Stimulated activated CD8-positive, alpha-beta memory T cell treated with anti-CD3 and anti-CD28 coated beads, Interleukin-7, amount 100 ng/mL, for 48 hours (primary cell): ENCODE data around the gene SPO11.

Experiments used
- DNase-seq, 2 donors: peaks; one replicate each; pipeline ENCODE4 v3.0.0-alpha.2; 2020; ENCODE audit warnings: low read depth in 1 of 2; ENCODE audit errors: extremely low read depth in 1 of 2

Gene SPO11, protein sequence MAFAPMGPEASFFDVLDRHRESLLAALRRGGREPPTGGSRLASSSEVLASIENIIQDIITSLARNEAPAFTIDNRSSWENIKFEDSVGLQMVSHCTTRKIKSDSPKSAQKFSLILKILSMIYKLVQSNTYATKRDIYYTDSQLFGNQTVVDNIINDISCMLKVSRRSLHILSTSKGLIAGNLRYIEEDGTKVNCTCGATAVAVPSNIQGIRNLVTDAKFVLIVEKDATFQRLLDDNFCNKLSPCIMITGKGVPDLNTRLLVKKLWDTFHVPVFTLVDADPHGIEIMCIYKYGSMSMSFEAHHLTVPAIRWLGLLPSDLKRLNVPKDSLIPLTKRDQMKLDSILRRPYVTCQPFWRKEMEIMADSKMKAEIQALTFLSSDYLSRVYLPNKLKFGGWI

DNA sequence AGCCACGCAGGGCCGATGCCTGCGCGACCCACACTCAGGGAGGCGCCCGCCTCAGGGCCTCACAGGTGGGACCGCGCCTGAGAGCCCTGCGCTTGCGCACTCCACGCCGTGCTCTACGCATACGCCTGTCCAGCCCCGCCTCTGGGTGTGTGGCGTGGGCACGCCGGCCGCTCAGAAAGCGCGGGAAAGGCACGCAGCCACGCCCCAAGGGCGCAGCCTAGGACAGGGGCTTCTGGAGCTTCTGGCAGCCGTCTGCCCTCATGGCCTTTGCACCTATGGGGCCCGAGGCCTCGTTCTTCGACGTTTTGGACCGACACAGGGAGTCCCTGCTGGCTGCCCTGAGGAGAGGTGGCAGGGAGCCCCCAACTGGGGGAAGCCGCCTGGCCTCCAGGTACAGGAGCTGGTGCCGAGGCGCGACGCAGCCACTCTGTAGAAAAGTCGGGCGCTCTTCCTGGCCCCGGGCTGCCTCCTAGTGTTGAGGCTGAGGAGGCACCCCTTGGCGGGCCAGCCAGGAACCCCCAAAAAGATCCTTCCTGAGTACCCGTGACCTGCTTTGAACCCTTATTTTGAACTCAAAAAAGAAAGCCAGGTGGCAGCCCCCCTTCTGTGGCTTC, at the start of gene SPO11:
TSS of gene SPO11 (plus strand) at position 196 of the 614 bp plus-strand sequence. CDS start at position 261, 65 bp downstream.
- DNase-seq, result no peak

DNA sequence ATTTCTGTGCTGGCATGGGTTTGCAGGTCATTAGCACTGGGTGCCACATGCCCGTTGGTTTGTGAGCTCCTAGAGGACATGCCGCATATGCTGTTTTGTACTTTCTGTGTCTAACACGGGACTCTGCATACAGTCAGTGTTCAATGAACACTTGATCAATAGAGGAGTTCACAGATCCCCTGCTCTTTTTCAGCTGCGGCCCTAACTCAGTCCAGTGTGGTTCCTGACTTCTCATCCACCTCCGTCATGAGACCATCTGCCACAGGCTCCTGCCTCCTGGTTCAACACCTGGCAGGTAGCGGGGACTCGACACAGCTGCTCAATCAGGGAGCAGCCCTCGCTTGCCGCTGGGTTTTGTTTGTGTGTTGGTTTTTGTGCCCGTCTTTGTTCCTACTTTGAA, 49.4 kb upstream of the SPO11 start:
- DNase-seq, result no peak

DNA sequence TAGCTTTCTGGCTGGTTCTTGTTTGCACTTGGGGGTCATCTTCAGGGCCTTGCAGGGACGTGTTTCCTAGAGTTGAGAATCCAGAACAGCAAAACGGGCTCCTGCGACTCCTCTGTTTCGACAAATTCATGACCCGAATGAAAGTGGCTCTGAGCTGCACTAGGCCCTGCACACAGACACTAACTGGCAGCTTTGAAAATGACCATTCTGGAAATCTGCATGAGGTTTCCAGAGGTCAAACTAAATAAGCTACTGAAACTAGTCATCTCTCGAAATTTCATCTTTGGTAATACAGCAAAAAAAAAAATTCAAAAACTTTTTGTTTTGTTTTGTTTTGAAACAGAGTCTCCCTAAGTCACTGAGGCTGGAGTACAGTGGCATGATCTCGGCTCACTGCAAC, 47.7 kb upstream of the SPO11 start:
- no peak for DNase-seq

DNA sequence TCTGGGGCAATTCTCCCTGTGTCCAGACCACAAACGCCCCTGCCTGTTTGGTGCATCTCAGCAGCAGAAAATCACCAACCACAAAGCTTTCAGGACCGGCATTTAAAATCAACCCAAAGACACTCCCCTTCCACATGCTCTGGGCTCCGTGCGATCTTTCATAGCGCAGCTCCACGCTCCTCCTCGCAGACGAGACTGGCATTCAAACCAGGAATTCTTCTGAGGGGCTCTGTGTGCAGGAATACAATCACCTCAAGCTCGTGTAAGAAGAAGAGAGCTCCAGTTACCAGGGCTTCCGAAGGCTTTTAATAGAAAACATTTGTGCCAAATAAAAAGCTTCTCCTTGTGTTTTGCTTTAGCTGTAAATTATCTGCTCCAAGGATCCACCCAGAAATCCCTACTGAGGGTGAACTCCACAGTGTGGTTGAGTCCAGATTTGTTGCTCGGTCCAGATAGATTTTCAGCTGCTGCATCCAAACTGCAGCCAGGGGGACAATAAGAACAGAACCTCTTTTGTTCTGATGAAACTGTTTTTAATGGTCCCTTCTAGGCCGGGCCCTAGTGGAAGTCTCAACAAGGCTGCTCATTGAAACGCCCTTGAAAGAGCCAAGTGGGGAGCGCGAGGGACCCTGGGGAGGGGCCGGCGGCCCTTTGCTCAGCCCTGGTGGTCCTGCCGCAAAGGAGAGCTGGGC, 46.8 kb upstream of the SPO11 start:
- DNase-seq, result no peak

DNA sequence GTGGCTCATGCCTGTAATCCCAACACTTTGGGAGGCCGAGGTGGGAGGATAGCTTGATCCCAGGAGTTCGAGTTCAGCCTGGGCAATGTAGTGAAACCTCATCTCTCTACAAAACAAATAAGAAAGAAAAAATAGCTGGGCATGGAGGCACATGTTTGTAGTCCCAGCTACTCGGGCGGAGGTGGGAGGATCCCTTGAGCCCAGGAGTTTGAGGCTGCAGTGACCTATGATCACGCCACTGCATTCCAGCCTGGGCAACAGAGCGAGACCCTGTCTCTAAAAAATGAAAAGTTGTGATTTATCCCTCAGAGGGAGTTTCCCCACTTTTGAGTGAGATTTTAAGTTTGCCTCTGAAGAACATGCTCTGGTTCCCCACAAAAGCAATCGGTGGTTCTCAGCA, 45.7 kb upstream of the SPO11 start:
- no peak for DNase-seq

DNA sequence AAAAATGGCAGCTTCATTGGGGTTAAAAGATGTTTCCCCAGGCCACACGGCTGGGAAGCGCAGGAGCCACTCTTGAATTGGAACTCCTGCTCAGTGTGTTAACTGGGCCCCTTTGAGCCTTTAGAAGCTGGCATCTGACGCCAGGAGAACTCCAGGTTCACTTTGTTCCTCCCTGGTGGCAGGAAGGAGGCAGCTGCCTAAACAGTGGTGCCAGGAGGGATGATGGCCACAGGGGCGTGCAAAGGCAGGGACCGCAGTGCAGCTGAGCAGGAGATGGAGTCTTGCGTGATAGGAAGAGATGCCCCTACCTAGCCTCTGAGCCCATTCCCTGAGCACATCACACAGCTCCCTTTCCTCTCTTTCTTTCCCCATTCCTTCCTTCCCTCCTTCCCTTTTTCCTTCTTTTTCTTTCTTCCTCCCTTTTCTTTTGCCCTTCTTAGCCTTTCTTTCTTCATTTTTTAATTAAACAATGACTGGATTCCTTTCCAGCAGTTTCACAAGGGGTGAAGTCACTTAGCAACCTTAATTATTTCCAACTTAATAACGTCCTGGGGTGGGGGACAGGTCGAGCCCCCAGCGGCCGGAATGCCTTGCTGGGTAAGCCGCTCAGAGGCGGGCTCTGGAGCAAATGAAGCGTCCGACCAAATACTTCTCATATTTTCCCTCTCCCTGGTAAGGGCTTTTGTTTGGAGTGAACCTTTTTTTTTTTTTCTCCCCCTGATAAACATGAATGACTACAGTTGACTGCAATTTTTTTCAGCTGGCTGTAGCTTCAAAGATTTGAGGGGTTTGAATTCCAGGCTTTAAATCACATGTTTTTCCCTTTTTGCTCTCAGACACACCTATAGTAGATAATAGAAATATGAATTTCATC, 42.4 kb upstream of the SPO11 start:
- no peak for DNase-seq

DNA sequence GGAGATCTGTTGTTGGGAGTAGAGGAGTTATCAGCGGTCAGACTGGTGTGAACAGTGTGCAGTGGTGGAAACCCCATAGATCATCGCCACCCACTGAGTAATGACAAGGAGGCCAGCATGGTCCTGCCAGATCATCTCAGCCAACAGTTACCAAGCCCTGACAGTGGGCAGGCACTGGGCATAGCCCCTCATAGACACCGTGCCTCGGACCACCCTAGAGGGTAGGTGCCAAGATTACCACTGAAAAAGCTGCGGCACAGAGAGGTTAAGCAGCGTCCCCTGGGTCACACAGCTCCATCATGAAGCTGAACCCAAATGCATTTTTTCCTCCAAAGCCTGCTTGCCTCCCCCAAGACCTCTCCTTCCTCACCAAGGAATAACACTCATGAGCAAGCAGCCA, 41.7 kb upstream of the SPO11 start:
- no peak for DNase-seq

DNA sequence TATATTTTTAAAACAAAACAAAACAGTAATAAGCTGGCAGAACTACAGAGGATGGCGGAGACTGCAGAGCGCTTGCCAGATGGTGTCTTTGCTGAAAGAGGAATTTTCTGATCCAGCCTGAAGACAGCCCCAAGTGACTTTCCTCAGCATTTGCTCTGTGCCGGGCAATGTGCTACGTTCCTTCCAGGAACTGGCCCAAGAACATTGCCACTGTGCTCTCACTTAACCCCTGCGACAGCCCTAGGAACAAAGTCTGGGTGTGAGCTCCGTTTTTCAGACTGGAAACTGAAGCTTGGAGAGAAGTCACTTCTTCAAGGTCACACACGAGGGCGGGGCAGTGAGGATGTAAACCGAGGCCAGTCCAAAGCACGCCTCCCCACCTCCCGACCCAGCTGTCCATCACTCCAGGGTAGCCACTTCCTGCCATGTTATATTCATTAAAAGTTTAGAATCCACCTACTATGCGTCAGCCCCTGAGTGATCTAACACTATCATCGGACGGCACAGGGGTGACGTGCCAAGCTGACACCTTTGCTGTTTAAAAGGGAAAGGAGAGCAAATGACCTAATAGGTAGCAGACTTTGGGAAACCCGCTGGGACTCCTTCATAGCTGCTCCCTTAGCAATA, 40.8 kb upstream of the SPO11 start:
- no peak for DNase-seq

DNA sequence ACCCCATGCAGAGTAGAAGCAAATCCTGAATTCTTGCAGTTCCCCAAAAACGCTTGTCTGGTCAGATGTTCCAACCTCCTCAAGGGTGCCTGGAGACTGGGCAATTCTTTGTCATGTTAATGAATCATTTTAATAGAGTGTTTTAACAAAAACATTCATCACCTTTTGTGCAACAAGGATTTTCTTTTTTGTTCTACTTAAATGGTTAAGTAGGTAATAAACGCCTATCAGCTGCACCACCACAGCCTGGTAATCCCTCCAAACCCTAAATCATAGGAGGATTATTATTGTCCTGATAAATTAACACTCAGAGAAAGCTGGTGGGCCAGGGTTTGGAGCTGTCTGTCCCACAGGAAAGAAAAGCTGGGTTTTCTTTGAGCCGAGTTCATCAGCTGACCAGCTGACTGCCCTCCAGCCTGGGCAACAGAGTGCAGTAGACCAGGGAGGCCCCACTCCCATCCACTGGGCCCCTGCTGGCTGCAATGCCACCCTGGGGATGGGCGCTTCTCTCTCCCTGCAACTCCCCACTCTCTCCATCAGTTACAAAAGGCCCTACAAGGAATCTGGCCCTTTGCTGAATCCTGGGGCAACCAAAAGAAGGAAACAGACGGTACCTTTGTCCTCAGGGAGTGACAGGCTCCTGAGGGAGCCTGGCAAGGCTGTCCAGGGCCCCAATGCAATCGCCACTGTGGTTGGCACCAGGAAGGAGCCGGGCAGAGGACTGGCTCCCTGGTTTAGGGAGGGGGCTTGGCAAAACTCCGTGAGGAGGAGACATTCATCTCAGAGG, 40.0 kb upstream of the SPO11 start:
- DNase-seq, result no peak

DNA sequence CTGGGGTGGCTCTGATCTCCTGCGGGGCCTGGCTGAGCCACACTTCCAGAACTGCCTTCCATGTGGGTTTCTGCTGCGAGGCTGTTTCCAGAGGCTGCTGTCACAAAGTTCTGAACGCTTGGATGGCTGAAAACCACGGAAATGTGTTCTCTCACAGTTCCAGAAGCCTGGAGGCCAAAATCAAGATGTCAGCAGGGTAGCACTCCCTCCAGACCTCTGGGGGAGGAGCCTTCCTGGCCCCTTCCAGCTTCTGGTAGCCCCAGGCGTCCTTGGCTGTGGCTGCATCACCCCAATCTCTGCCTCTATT, 39.5 kb upstream of the SPO11 start:
- no peak for DNase-seq

DNA sequence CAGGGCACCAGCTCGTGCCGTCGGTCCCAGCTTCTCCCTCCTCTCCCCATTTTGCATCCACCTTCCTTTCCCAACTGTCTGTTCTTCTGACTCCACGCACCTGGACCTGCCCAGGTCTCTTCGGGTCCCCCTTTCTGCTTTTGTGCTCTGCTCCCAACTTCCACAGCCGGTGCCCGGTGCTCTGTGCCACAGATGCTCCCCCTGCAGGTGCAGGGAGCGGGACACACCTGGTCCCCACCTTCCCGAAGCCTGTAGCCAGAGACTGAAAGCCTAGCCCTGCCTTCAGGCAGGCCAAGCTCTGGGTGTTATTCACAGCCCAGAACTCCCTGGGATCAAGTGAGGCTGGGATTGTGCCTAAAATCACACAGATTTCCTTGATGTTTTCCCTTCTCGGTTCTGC, 38.6 kb upstream of the SPO11 start:
- DNase-seq, result no peak

DNA sequence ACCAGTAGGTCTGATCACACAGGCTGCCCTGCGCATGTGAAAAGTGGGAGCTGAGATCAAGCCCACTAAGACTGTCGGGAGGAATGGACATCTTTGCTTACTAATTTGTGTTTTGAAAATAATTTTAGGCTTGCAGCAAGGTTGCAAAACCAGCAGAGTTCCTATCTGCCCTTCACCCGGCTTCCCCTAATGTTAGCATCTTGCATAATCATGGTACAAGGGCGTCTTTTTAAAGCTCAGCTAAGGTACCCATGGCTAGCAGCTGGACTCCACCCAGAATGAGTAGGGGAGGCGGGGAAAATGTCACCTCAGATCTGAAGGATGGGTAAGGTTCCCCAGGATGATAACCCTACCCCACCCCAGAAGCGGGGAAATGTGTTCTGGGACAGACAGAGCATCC, 37.9 kb upstream of the SPO11 start:
- no peak for DNase-seq

DNA sequence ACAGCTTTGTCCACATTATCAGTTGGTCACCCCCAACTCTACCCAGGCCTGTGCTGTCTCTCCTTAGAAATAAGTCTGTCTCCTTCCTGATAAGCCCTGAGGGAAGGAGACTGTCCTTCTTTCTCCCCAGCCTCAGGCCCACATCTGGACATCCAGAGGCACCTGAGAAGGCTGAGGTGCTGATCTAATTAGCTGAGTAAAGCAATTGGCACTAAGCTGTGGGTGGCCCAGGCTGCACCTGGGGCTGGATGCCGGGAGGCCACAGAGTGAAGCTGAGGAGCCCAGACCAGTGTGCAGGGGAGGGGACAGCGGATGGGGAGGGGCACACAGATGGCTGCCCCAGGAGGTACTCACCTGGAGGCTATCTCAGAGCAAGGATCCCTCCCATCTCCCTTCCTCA, 37.0 kb upstream of the SPO11 start:
- no peak for DNase-seq

DNA sequence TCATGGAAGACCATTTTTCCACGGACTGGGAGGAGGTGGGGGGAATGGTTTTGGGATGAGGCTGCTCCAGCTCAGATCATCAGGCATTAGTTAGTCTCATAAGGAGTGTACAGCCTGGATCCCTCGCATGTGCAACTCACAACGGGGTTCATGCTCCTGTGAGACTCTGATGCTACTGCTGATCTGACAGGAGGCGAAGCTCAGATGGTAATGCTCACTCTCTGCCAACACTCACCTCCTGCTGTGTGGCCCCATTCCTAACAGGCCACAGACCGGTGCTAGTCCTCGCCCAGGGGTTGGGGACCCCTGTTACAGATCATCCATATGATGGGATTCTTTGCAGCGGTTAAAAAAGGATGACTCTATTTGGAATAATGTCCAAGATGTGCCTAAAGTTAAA, 35.6 kb upstream of the SPO11 start:
- no peak for DNase-seq

DNA sequence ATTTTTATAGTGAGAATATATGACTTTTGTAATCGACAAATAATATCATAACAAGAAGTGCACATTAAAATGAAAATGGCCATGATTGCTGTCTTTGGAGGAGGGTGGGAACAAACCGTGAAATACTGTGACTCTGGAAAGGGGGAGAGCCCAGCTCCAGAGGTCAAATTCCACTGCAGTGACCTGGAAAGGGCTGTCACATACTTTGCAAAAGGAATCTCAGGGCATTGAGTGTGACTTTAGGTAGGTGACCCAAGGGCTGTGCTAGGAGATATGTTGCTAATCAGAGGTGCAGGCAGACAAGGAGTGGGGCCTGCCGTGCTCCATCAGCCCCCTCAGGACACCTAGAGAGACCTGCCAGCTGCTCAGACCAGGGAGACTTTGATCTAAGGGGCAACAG, 35.1 kb upstream of the SPO11 start:
- DNase-seq, result no peak

DNA sequence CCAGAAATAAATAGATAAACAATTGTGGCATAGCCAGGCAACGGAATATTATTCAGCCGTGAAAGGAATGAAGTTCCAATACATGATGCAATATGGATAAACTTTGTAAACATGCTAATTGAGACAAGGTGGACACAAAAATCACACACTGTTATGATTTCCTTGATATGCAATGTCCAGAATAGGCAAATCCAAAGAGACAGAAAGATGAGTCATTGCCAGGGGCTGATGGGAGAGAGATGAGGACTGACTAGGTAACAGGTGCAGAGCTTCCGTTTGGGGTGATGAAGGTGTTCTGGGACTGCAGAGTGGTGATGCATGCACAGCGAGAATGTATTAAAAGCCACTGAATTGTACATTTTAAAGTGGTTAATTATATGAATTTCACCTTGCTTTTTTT, 31.1 kb upstream of the SPO11 start:
- no peak for DNase-seq

DNA sequence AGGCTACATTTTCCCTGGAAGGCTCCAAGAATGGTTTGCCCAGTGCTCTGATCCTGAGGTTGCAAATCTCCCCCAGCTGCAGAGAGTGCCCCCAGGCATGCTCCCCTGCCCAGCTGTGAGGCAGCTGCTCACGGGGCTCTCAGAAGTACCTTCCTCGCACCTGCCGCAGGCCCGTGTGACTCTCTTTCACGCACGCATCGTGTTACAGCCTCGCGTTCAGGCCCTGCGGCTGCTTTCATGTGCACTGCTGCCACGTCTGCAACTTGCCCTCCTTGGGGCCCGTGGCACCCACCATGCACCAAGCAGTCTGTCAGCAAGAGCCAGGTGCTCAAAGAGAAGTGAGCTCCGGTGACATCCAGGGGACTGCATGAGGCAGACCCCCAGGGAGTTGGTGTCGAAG, 28.6 kb upstream of the SPO11 start:
- DNase-seq, result no peak

DNA sequence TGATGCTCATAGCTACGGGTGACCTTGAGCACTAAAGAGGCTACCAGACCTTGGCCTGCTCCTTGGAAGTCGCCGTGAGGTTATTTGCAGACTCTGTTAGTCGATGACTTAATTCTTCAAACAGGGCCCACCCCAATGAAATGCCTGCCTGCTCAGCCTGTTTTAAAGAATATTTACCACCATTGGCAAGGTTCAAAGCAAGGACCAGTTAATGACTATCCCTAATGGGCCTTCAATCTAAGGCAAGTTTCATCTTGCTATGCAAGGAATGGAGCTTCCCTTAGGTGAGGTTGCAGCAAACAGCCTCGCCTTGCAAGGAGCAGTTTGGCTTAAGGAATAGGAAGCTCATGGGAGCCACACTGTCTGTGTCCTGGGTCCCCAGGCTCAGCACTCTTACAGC, 22.9 kb upstream of the SPO11 start:
- no peak for DNase-seq

DNA sequence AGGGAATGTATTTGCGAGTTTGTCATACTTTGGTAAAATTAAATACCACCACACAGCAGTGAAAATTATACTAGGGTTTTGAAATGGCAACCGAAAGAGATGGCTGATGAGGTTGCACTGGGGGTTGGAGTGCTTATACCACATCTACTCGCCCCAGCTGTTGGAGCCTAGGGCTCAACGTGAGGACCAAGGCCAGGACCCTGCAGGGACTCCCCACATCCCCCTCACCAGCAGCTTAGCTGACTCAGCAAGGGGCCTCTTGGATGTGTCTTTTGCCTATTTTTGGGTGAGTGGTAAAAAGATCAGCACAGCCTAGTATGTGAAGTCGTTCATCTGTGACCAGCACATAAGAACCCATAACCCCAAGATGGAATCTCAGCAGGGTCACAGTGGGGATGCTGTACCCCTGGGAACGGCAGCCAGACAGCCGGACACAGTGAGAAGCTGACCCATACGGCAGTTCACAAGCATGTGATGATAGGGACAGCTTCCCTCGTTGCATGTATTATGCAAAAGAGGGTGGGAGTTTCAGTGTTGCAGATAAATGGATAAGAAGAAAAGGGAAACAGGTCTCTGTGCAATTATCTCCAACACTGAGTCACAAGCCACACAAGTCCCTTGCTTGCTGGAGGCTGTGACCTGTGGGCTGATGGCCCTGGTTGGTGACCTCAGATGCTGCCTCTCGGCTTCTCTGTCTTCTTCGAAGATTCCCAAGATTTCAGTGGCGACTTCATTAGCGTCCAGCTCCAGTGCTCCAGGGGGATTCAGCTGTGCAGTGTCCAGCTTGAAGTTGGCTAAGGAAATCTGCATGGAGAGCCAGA, 20.9 kb upstream of the SPO11 start:
- DNase-seq, result no peak
